ENCODE results near the gene LRRC74A.

The LRRC74A gene

DNA sequence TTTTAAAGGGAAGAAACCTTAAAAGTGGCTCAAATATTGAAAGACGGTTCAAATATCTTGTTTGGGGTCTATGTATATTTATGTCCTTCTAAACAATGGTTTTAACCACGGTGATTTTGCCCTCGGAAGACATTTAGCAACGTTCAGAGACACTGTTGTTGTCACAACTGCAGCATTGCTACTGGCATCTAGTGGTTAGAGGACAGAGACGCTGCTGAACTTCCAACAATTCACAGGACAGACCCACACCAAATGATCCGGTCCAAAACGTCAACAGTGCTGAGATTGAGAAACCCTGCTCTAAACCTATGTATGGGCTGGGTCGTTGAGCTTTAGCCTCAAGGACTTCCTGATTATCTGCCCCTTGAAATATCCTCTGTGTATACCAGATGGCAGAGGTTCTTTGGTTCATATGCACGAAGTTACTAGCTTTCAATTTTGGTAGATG lies 15.2 kb upstream of the LRRC74A start:
- peak; percentile 35 to 46 for DNase-seq

DNA sequence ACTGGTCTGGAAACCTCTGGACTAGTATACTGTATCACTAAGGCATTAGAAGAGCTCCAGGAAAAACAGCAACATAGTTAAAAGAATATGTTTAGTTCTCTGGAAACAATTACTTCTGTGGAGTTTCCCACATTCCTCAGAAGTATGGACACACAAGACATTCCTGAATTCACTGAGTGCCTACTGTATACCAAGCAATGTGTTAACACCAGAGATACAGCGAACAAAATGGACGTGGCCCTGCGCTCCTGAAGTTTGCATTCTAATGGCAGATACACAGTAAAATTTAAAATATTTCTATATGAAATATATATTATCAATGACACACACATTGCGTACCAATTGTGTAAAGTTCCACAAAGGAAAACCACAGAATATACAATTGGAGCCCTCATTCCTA lies 14.6 kb upstream of the LRRC74A start:
- DNase-seq, result no peak

DNA sequence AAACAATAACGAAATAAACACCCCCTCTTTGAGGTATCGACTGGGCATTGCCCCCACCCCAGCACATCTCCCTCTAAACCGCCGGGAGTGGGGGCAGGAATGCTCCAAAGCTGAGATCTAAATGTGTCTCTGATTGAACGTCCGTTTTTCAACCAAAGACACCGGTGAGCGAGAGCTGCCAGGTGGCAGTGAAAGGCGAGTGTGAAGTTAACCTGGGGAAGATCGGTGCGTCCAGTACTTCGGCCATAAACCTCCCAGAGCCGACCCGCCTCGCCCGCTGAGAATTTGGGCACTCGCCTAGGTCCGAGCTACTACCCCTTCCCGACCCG lies 14.2 kb upstream of the LRRC74A start:
- peak in 1 of 2 donors; percentile 12 for DNase-seq

DNA sequence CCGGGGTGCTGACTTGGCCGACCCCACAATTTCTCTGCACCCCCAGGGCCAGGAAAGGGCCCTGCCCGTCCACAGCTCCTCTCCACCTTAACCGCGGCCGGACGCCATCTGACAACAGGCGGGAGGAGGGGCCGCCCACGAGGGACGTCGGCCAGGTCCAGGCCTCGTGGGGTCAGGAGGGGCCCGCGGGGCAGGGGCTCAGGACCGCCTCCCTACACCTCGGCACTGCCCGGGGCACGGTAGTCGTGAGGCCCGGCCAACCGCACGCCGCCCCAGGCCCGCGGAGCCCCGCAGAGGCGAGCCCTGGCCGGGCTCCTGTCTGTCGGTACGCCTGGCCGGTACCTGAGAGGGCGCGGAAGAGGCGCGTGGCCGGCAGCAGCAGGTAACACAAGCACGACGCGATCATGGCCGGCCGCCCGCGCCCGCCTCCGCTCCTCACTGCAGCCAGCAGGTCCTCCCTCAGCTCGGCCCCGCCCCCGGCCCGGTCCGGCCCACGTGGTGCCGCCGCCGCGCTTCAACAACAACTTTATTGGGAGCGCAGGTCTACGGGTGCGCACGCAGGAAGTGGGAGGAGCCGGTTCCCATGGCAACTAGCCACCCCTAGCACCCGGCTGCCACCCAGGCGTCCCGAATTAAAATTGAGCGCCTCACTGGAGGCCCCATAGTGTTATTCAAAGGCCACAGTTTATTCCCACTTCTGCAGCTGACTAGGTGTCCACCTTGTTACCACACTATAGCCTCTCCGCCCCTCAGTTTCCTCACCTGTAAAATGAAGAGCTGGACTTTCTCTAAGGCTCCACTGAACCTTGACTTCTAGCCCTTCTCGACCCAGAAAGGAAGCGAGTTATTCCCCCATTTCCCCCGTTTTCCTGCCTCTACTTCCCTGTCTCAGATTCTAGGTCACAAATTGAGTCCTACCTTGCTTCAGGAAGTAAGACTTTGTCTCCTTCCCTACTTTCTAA lies 13.5 kb upstream of the LRRC74A start, which contains the start of gene ANGEL1:
TSS of gene ANGEL1 (minus strand) at position 461 of the 962 bp plus-strand sequence. CDS start at position 406, 55 bp downstream.
- DNase-seq, result peak; percentile 97

DNA sequence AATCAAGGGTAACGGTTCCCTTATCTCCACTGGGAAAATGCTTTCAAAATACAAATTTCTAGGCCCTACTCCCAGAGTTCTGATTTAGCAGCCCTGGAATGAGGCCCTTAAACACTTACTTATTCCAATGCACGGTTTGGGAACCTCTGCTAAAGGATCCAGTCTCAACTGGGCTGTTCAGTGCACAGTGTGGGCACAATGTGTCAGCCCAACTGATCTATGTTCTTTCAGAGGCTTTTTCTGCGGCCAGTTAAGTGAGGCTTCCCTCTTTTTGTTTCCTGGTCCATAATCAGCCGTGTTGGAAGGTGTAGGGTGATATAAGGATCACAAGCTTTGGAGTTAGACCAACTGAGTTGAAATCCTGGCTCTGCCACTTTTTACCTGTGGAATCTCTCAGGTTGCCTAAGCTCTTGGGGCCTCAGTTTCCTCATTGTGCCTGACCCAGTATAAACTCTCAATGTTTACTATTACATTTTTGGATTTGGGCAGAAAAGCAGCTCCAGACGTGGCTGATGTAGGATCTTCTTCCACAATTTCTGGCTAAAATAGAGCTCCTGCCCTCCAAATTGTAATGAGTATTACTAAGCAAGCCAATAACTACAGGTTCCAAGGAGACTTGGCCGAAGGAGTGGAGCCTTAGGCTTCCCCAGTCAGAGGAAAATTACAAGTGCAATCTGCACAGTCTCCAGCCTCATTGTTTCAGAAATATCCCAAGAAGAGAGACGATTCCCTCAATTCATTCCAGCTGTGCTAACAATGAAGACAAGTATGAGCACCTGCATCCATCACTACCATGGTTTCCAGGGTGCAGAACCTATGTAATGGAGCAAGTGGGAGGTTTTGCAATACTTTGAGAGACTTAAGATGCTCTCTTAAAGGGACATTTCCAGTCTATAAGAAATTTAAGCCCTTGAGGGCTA lies 11.2 kb upstream of the LRRC74A start:
- no peak for DNase-seq

DNA sequence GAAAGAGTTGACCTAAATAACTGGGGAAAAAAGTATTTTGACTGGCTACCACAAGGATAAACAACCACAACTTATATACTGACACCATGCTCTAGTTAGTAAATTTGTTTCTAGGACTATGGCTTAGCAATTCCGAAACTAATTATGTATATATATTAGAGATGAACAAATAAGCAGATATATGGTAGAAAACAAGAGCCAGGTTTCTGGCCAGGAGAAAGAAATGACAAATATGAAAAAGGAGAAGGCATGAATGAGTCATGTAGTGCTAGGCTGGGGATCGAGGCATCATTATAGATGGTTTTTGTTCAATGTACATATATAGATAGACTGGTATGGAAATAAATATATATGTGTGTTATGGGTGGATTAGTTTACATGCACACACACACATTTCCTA lies 5.5 kb upstream of the LRRC74A start:
- DNase-seq, result no peak

DNA sequence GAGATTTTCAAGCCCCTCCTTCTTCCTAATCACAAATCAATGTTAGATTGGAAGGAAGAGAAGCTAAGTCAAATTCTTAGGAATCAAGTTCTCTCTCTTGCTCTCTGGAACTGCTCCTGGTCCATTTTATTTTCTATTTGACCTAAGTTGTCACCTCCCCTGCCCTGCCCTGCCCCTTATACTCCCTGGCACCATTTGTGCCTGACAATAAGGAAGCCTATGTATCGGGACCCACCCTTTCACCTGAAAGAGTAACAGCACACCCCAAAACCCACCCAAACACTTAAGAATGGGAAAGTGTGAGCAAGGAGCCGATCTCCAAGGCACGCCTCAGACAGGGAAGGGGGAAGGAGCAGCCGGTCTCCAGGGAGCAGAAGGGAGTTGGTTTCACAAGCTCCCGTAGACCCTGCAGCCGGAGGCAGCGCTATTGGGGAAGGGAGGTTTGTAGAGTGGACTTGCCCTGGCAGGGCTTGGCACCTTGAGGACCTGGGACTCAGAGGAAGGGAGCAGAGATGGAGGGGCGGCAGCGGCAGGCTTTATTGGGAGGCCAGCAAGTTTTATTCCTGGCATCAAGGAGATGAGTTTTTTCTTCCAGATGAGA lies 1.6 kb downstream of the LRRC74A start:
- DNase-seq, result no peak

DNA sequence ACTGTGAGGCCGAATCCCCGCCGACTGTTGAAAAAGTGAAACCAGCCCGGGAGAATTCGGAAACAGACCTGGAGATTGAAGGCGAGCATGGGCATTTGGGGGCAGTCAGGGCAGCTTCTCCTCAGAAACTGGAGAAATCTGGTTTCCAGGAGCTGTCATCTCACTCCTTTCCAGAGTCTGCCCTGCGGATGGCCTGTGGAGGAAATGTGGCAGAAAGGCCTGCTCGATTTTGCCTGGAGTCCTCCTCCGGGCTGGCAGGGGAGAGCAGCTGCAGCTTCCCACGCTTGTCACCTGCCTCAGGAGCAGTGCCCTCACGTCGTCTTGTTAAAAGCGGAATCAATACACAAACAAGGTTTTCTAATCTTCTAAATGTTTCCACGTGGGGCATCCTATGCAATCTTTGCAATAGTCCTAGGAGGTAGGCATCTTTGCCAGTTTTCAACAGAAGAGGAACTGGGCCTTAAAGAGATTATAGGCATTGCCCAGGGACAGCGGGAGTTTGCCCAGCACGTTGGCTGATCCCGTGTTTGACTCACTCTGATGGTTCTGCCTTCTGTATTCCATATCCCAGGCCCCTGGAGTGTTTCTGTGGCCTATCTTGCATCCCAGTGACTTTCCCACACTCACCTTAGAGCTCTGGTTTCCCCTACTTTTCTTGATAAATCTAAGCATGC lies 2.3 kb downstream of the LRRC74A start:
- DNase-seq, result no peak

DNA sequence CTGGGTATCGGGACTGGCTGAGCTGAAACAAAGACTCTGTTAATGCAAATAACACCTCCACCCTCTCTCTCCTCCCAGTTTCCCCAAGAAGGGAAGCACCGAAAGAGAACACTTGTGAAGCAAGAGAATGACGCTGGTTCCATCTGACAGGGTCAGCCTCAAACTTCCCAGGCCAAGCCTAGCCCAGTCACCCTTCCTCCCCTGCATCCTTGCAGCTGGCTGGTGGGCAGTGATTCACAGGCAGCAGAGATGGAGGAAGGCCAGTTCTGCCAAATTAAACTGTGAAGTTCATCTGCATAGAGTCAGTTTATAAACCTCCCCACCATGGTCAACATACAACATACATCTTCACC lies 2.8 kb downstream of the LRRC74A start:
- peak in 1 of 2 donors; percentile 25 for DNase-seq

DNA sequence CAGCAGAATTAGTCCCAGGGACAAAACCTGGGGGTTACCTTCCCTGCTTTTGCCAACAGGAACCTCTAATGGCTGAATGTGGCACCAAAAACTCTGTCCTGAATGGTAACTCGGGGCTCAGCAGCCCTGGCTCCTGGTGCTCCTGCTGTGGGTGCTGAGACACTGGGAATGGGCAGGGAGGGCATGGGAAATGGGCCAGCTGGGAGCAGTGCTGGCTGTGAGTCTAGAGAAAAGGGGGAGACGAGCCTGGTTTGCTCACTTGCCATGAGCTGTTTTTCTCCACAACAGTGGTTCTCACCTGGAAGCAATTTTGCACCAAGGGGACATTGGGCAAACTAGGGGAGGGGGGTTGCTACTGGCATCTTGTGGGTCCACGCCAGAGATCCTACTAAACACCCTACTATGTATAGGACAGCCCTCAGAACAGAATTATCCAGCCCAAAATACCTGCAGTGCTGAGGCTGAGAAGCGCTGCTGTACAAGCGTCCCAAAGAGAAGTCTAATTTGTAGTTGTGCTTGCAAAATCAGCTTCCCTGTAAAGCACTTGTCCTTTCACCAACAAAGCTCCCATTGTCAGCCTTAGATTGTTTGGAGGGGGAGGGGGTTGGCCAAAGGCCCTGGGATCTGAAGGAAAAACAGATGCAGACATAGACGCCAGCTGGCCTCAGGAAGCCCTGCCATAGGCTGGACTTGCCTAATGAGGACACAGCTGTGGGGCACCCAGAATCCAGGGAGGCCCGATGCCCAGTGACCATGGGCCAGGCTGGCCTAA lies 3.6 kb downstream of the LRRC74A start:
- no peak for DNase-seq

DNA sequence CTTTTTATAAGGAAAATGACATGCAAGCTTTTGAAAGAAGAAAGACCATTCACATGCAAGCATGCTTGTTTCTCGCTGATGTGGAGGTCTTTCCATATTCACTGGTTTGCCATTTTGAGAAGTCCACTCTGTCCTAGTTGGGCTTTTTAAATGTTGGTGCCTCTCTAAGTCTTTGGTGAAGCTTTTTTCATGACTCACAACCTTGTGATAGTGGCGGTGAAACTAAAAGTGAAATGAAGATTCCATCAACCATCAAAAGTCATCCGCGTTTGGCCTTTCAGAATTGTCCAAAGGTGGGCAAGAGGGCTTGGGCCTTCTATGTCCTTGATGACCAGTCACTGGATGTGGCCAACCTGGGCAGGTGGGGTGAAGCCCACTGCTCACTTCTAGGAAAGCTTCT lies 4.3 kb downstream of the LRRC74A start:
- DNase-seq, result no peak

DNA sequence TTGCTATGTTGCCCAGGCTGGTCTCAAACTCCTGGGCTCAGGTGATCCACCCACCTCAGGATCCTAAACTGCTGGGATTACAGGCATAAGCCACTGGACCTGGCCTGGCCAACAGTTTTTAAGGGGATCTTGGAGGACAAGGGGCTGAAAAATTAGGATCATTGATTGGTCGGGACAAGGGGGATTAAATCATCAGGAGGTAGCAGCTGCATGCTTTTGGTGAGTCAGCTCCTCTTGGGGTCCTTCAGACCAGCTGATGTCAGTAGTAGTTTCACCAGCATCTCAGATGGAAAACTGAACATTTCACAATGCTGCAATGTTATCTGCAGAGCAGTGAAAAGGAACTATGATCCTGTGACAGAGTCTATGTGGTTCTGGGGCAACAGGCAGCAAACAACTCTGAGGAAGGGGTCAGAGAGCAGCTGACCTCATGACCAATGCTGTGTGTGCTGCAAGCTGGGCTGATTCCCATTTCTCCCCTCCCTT lies 6.3 kb downstream of the LRRC74A start:
- DNase-seq, result peak in 1 of 2 donors; percentile 9

DNA sequence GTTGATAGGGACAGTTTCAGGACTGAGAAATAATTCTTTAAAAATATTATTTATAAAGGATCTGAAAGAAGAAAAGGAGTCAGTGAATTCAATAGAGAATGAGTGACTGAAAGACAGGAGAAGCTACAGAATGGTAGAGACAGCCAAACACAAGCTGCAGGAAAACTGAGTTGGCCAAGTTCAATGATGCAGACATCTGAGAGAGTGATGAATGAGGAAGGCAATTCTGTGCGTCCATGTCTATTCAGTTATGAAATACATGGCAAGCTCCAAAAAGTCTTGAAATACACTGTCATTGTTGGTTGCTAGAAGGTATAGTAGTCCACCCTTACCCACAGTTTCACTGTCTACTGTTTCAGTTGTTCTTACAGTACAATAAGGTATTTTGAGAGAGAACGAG lies 6.8 kb downstream of the LRRC74A start:
- no peak for DNase-seq

DNA sequence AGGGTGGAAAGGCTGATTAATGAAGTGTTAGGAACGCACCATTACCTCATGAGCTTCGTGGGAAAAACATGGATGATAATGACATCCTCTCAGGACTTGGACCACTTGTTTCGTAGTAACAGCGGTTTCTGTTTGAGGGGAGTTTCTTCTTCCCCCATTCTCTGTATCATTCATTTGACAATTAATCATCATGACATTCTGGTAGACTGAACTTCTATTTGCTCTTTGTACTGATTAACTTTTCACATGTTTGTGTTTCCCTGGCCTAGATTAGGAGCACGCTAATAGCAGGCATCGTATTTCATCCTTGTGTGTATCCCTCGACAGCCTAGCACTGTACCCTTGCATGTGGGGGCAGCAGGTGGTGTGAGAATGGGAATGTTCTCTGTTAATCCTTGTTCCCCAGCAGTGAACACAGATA lies 8.0 kb downstream of the LRRC74A start:
- no peak for DNase-seq

DNA sequence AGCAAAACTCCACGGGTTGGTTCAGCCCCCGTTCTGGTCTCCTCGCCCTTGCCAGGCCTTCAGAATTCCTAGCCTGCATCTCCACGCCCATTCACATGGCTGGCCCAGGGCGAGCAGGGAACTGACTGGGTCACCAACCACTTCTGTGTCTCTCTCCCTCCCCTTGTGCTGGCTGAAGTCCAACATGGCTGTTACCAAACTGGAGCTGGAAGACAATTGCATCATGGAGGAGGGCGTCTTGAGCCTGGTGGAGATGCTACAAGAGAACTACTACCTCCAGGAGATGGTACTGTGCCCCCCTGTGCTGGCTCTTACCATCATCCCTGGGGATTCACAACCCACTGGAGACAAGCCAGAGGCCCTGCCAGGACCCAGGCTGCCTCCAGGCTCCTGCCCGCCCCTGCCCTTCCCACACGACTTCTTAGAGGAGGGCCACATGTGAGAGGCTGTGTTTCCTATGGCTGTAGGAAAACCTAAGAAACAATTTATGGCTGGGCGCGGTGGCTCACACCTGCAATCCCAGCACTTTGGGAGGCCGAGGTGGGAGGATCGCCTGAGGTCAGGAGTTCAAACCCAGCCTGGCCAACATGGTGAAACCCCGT lies 9.9 kb downstream of the LRRC74A start:
- no peak for DNase-seq

DNA sequence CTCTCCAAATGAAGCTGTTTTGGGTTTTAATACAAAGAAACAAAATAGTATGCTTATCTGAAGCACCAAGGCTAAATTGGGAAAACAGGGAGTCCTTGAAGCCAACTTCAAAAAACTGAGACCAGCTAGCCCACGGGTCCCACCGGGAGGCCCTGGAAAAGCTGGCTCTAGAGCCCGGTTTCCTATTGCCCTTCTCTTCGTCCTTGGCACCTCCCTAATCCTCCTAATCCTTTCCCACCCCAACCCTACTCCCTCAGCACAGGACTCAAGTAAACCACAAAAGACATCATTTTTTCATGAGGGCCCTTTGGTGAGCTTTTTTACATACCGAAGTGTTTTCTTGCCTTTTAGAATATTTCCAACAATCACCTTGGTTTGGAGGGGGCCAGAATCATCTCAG lies 11.3 kb downstream of the LRRC74A start:
- no peak for DNase-seq

DNA sequence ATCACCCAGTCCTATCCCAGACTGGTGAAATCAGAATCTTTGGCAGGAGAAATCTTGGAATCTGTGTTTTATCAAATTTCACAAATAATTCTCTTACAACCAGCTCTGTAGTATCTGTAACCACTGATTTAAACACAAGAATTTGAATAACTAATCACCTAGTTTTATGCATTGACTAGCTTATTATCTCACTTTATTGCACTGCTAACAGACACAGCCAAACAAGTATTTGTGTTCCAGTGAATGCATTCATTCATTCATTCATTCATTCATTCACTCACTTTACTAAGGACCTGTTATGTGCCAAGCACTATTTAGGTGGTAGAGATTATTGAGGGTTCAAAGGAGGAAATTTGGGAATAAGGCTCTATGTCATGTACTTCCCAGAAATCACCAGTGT lies 16.2 kb downstream of the LRRC74A start:
- no peak for DNase-seq

DNA sequence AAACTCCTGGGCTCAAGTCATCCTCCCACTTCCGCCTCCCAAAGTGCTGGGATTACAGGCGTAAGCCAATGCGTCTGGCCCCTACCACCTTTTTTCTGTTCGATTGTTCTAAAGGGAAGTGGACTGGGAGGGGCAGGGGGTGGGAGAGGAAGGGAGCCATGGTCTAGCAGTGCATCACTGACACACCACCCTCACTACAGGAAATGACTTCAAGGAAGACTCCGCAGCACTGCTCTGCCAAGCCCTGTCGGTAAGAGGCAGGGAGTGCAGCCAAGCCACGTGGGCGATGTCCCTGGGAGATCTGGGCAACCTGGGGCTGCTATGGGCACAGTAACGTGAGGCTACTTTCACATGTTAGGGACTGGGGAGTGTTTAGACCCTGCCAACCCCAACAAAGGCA lies 18.0 kb downstream of the LRRC74A start:
- DNase-seq, result peak; percentile 65 to 73

DNA sequence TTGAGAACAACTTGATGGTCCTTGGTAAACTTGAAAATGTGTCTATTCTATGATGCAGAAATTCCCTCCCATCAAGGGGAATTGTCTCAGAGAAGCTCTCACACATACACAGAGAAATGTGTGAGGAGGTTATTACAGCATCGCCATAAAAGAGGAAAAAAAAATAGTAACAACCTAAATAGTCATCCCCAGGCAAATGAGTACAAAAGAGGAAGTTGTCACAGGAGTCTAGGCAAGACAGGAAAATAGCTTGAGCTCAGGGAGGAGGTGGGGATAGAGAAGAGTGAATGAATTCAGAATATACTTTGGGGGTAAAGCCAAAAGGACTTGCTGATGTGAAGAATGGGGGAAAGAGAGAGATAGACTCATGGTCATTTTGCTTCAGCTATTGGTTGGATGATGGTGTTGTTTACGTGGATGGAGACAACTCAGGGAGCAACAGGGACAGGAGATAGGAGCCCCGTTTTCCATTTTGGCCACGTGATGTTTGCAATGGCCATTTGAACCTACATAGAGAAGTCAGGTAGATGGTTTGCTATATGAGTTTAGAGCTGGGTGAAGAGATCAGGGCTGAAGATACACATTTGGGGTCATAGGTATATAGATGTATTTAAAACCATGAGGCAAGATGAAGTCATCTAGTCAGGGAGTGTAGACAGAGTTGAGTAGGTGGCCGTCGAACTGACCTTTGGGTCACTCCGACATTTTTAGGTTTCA lies 20.3 kb downstream of the LRRC74A start:
- no peak for DNase-seq

DNA sequence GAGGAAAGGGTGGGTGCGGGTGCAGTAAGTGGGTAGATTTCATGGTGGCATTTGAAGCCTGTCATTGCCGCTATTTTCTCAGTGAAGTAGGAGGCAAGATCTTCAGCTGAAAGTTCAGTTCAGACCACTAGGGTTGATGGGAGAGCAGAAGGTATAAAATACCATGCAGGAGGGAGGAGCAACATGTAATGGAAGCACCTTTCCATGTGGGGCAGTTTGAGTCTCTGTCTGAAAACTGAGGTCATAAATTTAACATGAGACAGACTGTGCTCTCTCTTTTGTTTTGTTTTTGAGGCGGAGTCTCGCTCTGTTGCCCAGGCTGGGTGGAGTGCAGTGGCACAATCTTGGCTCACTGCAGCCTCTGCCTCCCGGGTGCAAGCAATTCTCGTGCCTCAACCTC lies 22.7 kb downstream of the LRRC74A start:
- DNase-seq, result no peak

DNA sequence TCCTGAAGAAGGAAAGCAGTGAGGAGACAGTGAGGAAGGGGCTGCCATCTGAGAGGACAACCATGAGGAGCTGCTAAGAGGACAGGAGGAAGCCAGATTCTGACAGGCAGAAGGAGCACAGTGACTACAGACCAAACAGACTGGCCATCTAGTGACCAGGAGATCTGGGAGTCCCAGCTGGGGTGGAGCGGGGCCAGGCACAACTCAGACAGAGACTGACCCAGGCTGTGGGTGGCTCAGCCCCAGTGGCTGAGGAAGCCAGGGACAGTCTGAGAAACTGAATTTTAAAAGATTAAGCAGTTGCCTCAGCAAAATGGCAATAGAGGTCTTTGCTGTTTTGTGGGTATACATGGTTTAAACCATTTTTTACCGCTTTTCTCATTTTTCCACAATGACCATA lies 28.9 kb downstream of the LRRC74A start:
- DNase-seq, result no peak

Data from CD4-positive, alpha-beta T cell treated with Interleukin-1 beta for 1 hour (primary cell).